ENCODE results near the gene RAB11B. TPM values are rescaled to one million over a fixed set of nuclear protein-coding genes. Genes with fewer than 3 reads are reported as not detected.
A peak's percentile ranks its signal among the peaks of the same experiment; 100 is the strongest.

RAB11B gene
- total and polyA plus RNA-seq, 2 of the 13 experiments (the other 11 are each of a cell fraction or from before 2014, with no cell fraction given) = 6.0 to 28.4 TPM

GRCh38 chr19:8444677-8445487, 54.7 kb downstream of the RAB11B start, which contains the start of gene HNRNPM (continued):
- TF ChIP-seq PBX3 (CRISPR knock-in tag; IDR thresholded peaks at IDR 0.05; ENCODE audit: borderline replicate concordance) (no peak), CENPBD1 (CRISPR knock-in tag; IDR thresholded peaks at IDR 0.05; ENCODE audit: borderline replicate concordance, low read depth) (no peak; the same call in 1 of the 2 replicates), CCDC6 (CRISPR knock-in tag; IDR thresholded peaks at IDR 0.05) (0 out of 2 replicates have a peak, but pooled peaks have one; percentile 63), SP4 (CRISPR knock-in tag; IDR thresholded peaks at IDR 0.05) (peak; percentile 70), FOXK2 (IDR thresholded peaks at IDR 0.05) (no peak; the same call in 1 of the 2 replicates), CC2D1A (CRISPR knock-in tag; IDR thresholded peaks at IDR 0.05) (no peak), ZBTB25 (CRISPR knock-in tag; IDR thresholded peaks at IDR 0.05) (0 out of 2 replicates have a peak, but pooled peaks have one; percentile 28), THYN1 (CRISPR knock-in tag; IDR thresholded peaks at IDR 0.05; ENCODE audit: borderline replicate concordance, low read depth) (no peak), ZNF589 (CRISPR knock-in tag; conservative IDR thresholded peaks at IDR 0.05) (no peak), SNAI1 (CRISPR knock-in tag; IDR thresholded peaks at IDR 0.05; ENCODE audit: borderline replicate concordance) (no peak), ZNF615 (CRISPR knock-in tag; IDR thresholded peaks at IDR 0.05; ENCODE audit: borderline replicate concordance) (no peak), PRMT3 (CRISPR knock-in tag; IDR thresholded peaks at IDR 0.05; ENCODE audit: borderline replicate concordance, low read depth) (no peak), ZNF431 (CRISPR knock-in tag; IDR thresholded peaks at IDR 0.05; ENCODE audit: borderline replicate concordance, low read depth) (peak; percentile 50; the same call in 1 of the 2 replicates), TEAD2 (CRISPR knock-in tag; IDR thresholded peaks at IDR 0.05) (peak; percentile 34; the same call in 1 of the 2 replicates), ZMYM2 (CRISPR knock-in tag; IDR thresholded peaks at IDR 0.05) (no peak), ZSCAN31 (CRISPR knock-in tag; IDR thresholded peaks at IDR 0.05; ENCODE audit: low read depth) (no peak), EHMT2 (IDR thresholded peaks at IDR 0.05; ENCODE audit: borderline replicate concordance, low read depth, low read length) (no peak), EED (CRISPR knock-in tag; IDR thresholded peaks at IDR 0.05) (no peak), STAT5B (CRISPR knock-in tag; IDR thresholded peaks at IDR 0.05) (no peak), NR1H2 (CRISPR knock-in tag; IDR thresholded peaks at IDR 0.05; ENCODE audit: borderline replicate concordance, low read depth) (peak; percentile 31; the same call in 1 of the 2 replicates), GTF3A (CRISPR knock-in tag; conservative IDR thresholded peaks at IDR 0.05) (no peak), PHF20 (CRISPR knock-in tag; IDR thresholded peaks at IDR 0.05) (peak; percentile 69), CREM (IDR thresholded peaks at IDR 0.05) (no peak), CREM (CRISPR knock-in tag; IDR thresholded peaks at IDR 0.05) (no peak), ZNF577 (CRISPR knock-in tag; IDR thresholded peaks at IDR 0.05; ENCODE audit: borderline replicate concordance, low read depth) (no peak), ZNF496 (CRISPR knock-in tag; IDR thresholded peaks at IDR 0.05; ENCODE audit: insufficient replicate concordance) (no peak)
- TF ChIP-seq, protein P1, sequence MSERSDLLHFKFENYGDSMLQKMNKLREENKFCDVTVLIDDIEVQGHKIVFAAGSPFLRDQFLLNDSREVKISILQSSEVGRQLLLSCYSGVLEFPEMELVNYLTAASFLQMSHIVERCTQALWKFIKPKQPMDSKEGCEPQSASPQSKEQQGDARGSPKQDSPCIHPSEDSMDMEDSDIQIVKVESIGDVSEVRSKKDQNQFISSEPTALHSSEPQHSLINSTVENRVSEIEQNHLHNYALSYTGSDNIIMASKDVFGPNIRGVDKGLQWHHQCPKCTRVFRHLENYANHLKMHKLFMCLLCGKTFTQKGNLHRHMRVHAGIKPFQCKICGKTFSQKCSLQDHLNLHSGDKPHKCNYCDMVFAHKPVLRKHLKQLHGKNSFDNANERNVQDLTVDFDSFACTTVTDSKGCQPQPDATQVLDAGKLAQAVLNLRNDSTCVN (CRISPR knock-in tag; IDR thresholded peaks at IDR 0.05; ENCODE audit: borderline replicate concordance) = no peak
